ENCODE data around the gene NAT9.

The NAT9 gene

DNA sequence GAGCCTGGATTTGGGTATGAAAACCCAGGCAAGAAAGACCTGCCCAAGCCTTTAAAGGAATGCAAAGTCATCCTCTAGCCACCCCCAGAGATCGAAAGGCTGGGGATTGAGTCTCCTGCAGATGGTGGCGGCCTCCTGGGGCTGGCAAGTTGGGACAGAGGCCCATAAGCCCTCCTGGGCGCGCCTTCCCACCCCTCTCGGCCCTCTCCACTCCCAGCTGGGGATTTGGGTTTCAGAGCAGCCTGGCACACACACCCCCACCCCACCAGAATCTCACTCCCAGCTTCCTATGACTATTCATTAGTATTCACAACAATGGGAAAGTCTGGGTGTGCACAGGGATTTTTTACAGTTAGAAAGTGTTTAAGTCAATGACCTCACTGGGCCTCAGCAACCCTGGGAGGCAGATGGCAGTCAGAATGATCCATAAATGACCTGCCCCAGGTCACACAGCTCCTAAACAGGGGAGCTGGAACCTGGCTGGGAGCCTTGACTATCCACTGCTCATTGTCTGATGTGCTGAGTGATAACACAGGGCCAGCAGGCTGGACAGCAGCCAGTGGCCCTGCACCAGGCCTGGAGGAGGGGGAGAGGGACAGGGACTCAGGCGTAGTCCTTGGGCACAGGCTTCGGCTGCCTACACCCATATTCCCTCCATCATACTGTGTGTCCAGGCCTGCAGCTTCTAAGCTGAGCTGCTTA lies 15.6 kb downstream of the NAT9 start:
- DNase-seq, result no peak

DNA sequence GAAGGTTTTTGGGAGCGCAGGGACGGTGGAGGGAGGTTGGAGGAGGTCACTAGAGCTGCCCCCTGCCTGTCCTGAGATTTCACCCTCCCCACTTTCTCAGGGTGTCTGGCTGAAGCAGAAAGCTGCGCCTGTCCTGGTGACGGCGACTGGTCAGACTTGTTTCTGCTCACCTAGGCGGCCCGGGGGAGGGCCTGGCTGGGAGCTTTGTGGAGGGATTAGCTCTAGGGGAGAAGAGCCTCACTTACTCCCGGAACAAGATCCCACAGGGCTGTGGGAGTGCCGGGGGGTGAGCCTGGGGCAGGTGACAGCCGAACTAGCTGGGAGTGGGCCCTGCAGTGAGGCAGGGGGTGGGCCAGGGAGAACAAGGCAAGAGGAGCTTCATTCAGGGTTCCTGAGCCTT lies 16.2 kb downstream of the NAT9 start:
- no peak for DNase-seq

DNA sequence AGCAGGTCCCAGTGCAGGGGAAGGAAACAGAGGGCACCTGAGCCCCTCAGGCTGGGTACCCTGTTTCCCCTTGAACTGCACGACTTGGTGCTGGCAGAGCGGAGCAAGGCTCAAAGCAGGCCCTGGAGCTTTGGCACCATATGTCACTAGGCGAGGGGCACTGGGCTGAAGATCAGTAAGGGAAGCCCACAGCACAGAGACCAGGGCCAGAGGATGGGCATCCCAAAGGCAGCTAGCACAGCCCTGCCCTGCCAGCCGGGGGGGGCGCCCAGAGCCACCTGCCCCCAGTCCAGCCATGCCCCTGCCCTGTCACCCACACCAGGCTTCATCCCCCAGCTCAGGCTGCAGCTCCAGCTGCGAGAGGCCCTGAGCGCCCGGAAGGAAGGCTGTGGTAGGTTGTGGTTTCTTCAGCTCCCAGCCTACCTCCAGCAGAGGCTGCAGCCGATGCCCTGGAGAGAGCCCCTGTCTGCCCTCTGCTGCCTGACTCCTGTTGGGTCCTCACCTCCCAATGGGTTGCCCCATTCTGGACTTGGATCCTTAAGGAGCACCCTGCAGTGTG lies 16.8 kb downstream of the NAT9 start:
- no peak for DNase-seq

DNA sequence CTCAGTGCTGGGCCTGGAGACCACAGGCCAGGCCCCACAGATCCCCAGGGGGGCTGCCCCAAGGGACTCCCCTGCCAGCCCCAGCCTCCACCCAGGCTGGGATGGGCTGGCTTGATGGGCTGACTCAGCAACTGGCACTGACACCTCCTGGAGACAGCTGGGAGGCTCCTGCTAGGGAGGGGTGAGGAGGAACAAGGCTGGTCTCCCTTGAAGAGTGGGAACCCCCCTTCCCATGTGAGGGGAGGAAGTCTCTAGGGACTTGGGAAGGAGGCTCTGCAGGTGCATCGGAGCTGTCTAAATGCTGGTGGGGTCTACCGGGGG lies 17.3 kb downstream of the NAT9 start:
- DNase-seq, result no peak

DNA sequence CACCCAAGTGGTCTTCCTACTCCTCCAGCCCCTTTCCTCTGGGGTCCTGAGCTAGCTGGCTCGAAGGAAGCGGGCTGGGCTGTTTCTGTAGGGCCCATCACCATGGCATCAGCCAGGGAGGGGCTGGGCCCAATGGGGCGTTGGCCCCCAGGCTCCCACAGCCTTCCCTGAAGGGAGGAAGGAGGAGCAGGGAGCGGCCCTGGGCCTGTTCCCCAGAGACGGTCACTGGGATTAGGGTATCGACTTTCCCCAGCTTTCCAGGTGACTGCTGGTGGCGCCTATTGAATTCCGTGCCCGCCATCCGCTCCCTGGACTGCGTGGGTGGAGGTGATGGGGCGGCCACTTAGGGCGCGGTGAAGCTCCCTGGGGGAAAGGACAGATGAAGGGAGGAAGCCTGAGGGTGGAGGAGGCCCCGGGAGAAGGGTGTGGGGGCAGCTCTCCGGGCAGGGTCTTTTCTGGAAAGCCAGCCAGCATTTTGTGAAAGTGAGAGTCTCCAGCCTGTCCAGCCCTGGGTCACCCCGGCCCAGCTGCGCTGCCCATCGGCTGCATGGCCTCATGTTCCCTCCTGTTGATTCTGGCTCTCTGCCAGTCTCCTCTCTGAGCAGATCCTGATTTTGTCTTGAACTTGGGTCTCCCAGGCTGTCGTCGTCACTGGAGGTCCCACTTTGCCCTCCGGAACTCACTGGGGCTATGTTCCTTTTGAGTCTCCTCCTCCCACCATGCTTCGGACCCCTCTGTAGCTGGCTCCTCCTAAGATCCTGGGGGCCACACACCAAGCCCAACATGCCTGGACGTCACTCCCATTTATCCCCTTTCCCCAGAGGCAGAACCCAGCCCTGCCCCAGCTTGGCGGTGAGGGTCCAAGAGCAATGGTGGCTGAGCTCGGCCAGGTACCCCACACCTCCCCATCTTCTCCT lies 18.0 kb downstream of the NAT9 start:
- DNase-seq, result no peak

DNA sequence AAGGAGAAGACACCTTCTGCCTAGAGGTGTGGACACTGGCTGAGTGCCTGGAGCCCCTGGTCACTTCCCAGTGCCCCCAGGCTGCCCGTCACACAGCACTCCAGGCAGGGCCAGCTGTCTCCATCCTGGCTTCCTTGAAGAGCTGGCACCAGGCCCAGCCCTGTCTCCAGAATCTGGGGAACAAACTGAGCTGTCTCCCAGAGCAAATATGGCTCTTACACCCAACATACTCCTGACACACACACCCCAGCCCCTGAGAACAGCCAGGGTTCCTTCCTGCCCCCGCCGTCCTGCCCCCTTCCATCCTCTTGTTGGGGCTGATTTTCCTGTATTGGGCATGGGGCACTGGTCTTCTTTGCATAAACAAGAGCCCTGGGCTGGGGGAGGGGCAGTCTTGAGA lies 18.6 kb downstream of the NAT9 start:
- no peak for DNase-seq

DNA sequence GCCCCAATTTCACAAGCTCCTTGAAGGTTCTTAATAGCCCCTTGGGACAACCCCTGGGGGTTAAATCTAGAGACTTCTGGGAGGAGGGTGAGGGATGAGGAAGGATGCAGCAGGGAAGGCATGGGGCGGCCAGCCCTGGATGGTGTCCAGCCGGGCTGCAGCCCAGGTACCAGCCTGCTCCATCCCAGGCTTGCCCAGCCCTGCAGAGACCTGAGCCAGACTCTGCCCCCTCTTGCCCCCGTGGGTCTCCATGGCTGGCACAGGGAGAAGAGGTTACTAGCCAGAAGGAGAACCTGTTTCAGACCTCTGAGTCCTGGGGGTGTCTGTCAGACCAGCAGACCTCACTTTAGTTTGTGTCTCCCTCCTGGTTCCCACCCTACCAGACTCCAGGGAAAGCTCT lies 19.3 kb downstream of the NAT9 start:
- no peak for DNase-seq

DNA sequence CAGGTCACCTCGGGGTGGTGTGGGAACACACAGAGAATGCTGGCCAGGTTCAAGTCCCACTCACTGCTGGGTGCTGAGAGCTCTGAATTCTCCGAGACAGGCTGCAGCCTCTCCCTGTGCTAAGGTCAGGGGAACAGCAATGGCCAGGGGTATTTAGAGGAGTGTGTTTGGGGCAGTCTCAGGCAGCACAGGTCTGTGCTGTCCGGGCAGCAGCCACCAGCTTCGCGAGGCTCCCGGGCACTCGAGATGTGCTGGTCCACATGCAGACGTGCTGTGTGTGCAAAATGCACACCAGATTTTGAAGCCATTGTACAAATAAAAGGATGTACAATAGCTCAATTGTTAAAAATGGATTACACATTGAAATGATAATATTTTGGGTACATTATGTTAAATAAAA lies 20.6 kb downstream of the NAT9 start:
- no peak for DNase-seq

DNA sequence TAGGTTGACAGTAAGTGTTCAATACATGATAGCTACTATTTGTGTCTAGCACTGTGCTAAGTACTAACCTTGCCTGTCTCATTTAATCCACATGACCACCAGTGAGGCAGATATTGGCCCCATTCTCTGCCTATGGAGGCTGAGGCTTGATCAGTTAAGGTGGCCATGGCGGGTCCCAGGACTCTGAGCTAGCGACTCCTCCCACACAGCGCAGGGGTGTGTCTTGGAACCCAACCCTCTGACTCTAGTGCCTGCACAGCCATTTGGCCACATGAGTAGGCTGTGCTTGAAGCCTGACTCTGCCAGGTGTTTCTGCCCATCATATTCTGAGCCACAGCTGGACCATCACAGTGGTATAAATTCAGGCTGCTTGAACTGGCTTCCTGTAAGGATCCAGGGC lies 21.3 kb downstream of the NAT9 start:
- no peak for DNase-seq

DNA sequence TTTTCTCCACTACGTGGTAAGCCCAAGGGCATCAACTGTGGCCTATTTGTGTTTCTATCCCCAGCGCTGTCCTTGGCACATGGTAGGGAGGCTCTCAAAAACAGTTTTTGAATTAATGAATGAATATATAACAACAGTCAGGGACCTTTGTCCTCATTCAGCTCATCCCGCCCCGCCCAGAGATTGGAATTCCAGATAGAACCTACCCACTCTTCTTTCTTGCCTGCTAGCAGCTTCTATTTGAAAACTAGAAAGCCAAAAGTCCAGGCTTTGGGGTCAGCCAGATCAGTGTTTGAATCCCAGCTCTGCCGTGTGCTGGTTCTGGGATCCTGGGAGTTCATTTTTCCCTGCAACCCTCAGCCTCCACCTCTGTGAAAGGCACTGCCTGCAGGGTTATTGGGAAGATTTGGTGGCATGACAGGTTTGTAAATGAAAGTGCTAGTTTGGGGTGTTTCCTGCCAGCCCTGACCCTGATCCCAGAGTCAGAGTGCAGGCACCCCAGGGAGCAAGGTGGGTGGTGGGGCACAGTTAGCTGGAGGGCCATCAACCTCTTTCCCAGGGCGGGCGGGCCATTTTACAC lies 23.2 kb downstream of the NAT9 start:
- DNase-seq, result no peak

DNA sequence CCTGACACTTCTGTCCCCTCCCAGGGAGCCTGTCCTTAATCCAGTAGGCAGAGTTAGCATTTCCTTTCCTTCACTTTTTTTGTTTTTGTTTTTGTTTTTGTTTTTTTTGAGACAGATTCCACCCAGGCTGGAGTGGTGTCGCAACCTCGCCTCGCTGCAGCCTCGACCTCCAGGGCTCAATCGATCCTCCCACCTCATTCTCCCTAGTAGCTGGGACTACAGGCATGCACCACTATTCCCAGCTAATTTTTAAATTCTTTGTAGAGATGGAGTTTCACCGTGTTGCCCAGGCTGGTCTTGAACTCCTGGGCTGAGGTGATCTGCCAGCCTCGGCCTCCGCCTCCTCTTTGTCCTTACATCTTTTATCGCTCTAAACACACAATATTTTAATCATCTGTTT lies 23.7 kb downstream of the NAT9 start:
- no peak for DNase-seq

DNA sequence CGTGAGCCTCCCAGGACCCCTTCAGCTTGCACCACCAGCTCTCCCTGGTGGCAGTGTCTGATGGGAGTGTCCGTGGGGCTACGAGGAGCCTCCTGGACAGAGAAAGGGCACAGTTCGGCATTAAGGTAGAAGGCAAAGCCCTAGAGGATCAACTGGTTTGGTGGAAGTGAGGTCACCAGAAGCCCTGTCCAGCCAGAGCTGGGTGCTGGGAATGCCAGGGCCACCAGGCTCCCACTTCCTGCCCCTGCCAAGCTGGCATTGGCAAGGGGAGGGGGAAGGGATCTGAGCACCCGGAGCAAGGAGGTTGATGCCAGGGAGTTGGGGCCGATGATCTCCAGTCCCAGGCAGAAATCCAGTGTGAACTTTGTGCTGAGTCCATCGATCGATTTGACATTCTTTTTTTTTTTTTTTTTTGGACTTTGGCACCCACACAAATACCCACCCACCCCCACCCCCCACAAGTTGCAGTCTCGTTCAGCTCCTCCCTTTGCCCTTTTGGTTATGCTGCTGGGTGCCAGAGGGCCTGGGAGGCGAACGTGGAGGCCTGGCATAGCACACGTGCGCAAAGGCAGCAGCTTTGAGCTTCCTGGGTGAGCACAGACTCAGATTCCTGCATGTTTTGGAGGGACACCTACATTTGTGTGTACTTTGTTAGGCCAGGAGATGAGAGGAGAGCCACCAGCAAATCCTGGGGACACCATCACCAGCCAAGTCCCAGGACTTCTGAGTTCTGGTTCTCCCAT lies 25.6 kb downstream of the NAT9 start:
- no peak for DNase-seq

DNA sequence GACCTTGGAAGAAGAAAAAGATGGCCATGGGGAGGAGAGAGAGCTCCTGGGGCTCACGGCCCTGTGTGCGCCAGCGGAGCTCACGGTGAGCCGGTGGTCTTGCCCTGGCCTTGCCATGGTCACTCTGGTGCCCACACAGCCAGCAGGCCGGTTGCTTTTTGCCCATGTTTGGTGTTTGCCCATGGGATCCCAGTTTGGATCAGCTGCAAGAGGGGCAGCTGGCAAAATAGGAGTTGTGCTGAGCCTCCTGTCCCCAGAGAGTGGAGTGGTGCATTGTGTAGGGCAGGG lies 26.2 kb downstream of the NAT9 start:
- DNase-seq, result no peak

DNA sequence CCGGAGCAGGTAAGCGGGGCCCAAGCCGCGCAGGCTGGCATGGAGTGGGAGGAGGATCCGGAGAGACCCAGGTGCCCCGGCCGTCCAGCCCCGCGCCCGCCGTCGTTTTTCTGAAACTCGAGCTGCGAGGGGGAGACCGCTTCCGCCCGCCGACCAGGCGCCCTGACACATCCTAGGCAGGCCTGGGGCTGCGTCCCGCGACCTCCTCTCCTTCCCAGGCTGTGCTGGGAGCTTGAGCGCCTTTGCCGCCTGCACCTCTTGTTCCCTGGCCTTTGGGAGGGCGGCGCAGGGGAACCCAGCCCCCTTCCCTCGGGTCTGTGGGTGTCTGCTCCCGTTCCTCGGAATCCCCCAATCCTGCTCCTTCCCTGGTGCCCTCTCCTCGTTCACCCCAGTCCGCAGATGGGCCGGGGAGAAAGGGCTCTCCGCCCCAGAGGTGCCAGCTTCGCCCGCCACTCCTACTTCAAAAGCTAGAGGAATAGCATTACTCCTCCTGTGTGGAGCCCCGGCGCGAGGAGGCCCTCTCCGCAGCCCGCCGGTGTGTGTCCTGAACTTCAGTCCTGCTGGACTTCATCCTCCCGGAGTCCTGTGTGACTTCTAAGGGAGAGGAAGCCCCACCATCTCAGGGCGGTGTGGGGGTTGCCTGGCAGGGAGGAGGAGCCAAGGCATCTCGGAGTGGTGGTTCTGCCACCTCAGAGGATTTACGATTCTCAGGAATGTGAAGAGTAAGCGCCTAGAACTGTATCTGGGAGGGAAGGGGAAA lies 26.7 kb downstream of the NAT9 start:
- peak; percentile 43 for DNase-seq

DNA sequence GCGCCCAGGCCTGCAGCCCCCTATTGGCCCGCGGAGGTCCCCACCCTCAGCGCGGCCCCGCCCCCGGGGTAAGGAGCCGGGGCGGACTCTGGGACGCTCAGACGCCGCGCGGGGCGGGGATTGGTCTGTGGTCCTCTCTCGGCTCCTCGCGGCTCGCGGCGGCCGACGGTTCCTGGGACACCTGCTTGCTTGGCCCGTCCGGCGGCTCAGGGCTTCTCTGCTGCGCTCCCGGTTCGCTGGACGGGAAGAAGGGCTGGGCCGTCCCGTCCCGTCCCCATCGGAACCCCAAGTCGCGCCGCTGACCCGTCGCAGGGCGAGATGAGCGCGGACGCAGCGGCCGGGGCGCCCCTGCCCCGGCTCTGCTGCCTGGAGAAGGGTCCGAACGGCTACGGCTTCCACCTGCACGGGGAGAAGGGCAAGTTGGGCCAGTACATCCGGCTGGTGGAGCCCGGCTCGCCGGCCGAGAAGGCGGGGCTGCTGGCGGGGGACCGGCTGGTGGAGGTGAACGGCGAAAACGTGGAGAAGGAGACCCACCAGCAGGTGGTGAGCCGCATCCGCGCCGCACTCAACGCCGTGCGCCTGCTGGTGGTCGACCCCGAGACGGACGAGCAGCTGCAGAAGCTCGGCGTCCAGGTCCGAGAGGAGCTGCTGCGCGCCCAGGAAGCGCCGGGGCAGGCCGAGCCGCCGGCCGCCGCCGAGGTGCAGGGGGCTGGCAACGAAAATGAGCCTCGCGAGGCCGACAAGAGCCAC lies 27.4 kb downstream of the NAT9 start, which contains the start of gene NHERF1:
TSS of gene NHERF1 (plus strand) at position 100 of the 750 bp plus-strand sequence. CDS start at position 319, 219 bp downstream.
- DNase-seq, result peak; percentile 94

DNA sequence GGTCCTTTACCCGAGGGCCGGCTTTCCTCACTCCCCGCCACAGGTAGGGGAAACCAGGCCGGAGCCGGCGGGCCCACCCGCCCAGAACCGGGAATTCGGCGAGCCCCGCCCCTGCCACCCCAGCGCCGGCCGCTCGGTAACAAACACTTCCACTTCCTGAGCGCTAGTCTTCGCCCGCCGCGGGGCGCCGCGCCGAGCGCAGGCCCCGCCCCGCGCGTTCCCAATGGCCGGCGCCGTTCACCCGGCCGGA lies 27.9 kb downstream of the NAT9 start:
- no peak for DNase-seq

DNA sequence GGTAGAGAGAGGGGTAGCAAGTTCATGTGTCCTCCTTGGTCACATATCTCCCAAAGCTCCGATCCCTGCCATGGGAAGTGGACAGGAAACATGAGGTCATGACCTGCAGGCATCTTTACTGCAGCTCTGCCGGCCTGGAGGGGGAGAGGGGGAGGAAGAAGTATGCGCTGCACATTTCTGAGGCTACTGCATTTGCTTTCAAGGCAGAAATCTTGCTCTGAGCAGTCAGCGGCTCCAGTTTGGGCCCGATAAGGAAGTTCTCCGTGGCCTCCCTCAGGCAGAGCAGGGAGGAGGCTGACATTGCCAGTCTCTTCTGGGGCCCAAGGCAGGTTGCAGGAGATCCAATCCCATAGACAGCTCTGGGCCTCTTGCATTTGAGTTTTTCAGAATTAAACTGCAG lies 29.2 kb downstream of the NAT9 start:
- no peak for DNase-seq

DNA sequence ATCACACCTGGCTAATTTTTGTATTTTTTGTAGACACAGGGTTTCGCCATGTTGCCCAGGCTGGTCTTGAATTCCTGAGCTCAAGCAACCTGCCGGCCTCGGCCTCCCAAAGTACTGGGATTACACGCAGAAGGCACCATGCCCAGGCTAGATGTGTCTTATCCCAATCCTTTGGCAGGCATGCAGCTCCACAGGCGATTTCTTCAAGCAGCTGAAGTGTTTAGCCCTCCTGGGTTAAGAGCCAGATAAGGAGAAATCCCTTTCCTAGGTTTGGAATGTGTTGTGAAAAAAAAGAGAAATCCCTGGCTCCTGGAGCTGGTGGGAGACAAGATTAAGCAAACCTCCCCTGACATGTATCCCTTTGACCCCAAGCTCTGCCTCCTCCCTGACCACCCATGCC lies 29.8 kb downstream of the NAT9 start:
- no peak for DNase-seq

DNA sequence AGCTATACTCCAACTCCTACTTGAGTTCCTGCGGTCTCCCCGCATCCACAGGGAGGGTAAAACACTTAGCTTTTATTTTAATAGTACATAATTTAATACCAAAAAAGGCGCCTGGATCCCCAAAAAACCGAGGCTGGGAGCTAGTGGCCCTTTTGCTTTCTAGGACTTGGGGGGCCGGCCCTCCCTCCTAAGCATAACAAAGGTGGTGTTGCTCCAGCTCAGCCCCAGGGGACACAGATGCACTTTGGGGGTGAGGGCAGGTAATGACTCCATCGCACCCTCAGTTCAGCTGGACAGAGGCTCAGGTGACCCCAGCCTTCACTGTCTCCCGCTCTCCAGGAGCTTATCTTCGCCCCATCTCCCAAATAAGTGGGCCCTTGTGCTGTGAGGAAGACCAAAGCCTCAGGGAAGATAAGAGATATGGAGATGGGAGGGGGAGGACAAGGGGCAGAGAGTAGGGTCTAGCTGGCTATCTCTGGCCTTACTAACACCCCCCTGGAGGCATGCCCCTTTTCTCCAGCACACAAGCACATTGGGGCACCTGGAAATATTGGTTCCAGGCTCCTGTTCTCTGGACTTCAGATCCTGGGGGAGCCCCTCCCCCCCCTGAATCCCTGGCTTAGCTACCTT lies 30.5 kb downstream of the NAT9 start:
- no peak for DNase-seq

DNA sequence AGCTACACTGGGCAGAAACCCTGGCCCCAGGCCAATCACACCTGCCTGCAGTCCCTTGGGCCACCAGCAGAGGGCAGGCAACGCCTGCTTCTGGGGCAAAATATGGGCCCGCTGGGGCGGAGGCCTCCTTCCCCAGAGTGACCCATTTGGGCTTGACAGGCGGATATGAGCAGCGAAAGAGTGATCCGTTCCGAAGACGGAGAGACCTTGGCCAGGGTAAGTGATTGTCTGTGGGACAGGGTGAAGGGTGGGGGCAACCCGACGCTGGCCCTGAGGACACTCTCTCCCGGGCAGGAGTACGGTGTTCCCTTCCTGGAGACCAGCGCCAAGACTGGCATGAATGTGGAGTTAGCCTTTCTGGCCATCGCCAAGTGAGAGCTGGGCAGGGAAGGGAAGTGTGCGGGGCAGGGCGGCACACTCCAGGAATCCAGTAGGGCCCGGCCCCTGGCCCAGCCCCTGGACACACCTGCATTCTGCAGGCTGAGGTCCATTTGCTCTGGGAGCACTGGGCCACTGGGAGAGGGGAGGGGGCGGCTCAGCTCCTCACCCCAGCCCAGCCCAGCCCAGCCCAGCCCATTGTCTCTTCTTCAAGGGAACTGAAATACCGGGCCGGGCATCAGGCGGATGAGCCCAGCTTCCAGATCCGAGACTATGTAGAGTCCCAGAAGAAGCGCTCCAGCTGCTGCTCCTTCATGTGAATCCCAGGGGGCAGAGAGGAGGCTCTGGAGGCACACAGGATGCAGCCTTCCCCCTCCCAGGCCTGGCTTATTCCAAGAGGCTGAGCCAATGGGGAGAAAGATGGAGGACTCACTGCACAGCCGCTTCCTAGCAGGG lies 31.2 kb downstream of the NAT9 start:
- DNase-seq, result peak; percentile 81

DNA sequence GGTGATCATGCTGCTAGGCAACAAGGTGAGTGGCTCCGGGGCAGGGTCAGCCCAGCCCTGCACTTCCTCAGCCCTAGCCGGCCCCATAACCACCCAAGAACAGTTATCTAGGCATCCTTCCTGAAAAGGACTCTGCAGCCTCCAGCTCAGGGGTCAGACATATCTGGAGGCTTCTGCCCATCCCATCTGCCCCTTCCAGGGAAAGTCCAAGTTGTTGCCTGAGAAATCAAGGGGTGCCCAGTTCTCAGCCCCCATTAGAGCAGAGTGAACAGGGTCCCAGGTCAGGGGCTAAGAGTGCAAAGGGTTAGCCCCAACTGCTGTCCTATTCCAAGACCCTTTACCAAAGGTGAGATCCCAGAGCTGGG lies 31.8 kb downstream of the NAT9 start:
- DNase-seq, result no peak
